IPS DF 4.7 (cell line): ENCODE results near the gene ABHD12.
"Not testable (repeated sequence)": the region's sequence is repeated elsewhere in the genome, so short reads cannot be mapped to it uniquely, and the experiment has no call there.

Experiments
- DNase-seq: peaks from one replicate; pipeline ENCODE4 v3.0.0-alpha.2; 2013; ENCODE audit warnings: low spot score; ENCODE audit errors: extremely low read depth

ABHD12 gene

GRCh38 chr20:25390538-25391528 is at the start of gene ABHD12:
TSS of gene ABHD12 (minus strand) at chr20:25390835. CDS start at chr20:25390703, 132 bp downstream.
- DNase-seq = peak; percentile 38

- DNase-seq = no peak
Measured at GRCh38 chr20:25439328-25439727, 48.7 kb upstream of the ABHD12 start.

- DNase-seq = peak; percentile 3
Measured at GRCh38 chr20:25437153-25437581, 46.5 kb upstream of the ABHD12 start.

- no peak for DNase-seq
Measured at GRCh38 chr20:25424536-25424935, 33.9 kb upstream of the ABHD12 start.

GRCh38 chr20:25422032-25422431 is 31.4 kb upstream of the ABHD12 start:
- no peak for DNase-seq

- no peak for DNase-seq
Measured at GRCh38 chr20:25421102-25421501, 30.5 kb upstream of the ABHD12 start.

GRCh38 chr20:25418776-25419175 is 28.1 kb upstream of the ABHD12 start:
- DNase-seq = no peak

GRCh38 chr20:25408890-25409289 is 18.3 kb upstream of the ABHD12 start:
- no peak for DNase-seq

GRCh38 chr20:25408170-25408547 is 17.5 kb upstream of the ABHD12 start:
- no peak for DNase-seq

- DNase-seq = peak; percentile 72
Measured at GRCh38 chr20:25407311-25408169, 16.9 kb upstream of the ABHD12 start, which contains the start of gene GINS1. TSS of gene GINS1 (plus strand) at chr20:25407673. CDS start at chr20:25407821, 148 bp downstream.

GRCh38 chr20:25402583-25402982 is 11.9 kb upstream of the ABHD12 start:
- DNase-seq = no peak

GRCh38 chr20:25400291-25400732 is 9.7 kb upstream of the ABHD12 start:
- DNase-seq = not testable (repeated sequence)

- DNase-seq = peak; percentile 69
Measured at GRCh38 chr20:25399037-25399430, 8.4 kb upstream of the ABHD12 start.

GRCh38 chr20:25398376-25399036 is 7.9 kb upstream of the ABHD12 start:
- no peak for DNase-seq

- DNase-seq = no peak
Measured at GRCh38 chr20:25397821-25398220, 7.2 kb upstream of the ABHD12 start.

GRCh38 chr20:25397096-25397495 is 6.5 kb upstream of the ABHD12 start:
- DNase-seq = no peak

- DNase-seq = no peak
Measured at GRCh38 chr20:25394996-25395395, 4.4 kb upstream of the ABHD12 start.

GRCh38 chr20:25394276-25394675 is 3.6 kb upstream of the ABHD12 start:
- DNase-seq = no peak

- DNase-seq = no peak
Measured at GRCh38 chr20:25389858-25390537, 637 bp downstream of the ABHD12 start.

GRCh38 chr20:25389401-25389857 is 1.2 kb downstream of the ABHD12 start:
- no peak for DNase-seq
